Dermis lymphatic vessel endothelial cell (primary cell): ENCODE data around the gene PACC1. TPM values are rescaled to one million over a fixed set of nuclear protein-coding genes. Genes with fewer than 3 reads are reported as not detected.

ENCODE experiments used
- total RNA-seq: library from RNA; depleted of rRNA; stranded (reverse); fragments of >200 nt; gene quantifications from 2 replicates; pipeline ENCODE4 v1.2.1, GENCODE V29; 2014

PACC1 gene
- 5.6 and 7.0 TPM in 2 replicates for total RNA-seq

GRCh38 chr1:212414328-212415106 is at the start of gene PACC1:
TSS of gene PACC1 (minus strand) at chr1:212414886. CDS start at chr1:212414757, 129 bp downstream.

GRCh38 chr1:212432661-212433576 is 18.2 kb upstream of the PACC1 start, which contains the start of gene NENF:
TSS of gene NENF (plus strand) at chr1:212432920. CDS start at chr1:212432944, 24 bp downstream.

Other genes starting within 250 kb of the PACC1 start
- 31.5 and 33.8 TPM in 2 replicates for gene PPP2R5A, start 129.5 kb downstream of the PACC1 start, total RNA-seq
- 7.8 and 9.4 TPM in 2 replicates for gene NENF, start 18.0 kb upstream of the PACC1 start, total RNA-seq
- gene ATF3, start 193.9 kb upstream of the PACC1 start, total RNA-seq = 0.95 and 2.7 TPM in 2 replicates